Right cardiac atrium (tissue), 5 donors: ENCODE measurements around the gene LGI4. TPM values are rescaled to one million over a fixed set of nuclear protein-coding genes. Genes with fewer than 3 reads are reported as not detected.
"Not testable (repeated sequence)": the region's sequence is repeated elsewhere in the genome, so short reads cannot be mapped to it uniquely, and the experiment has no call there.

Experiments used
- ATAC-seq, 2 donors: fragments of 200-7000 bp; cut with Tn5 transposase; one replicate each; pipeline versions ENCODE4 v1.8.0 to v1.9.1; 2020; ENCODE audit warnings: moderate library complexity in 2 of 2, mild to moderate bottlenecking in 1 of 2
- DNase-seq, 3 donors: peaks; one replicate each; pipeline ENCODE4 v3.0.0-alpha.2; 2020
- H3K27ac ChIP-seq: one replicate; pipeline ENCODE4 v1.5.1; 2013; ENCODE audit warnings: mild to moderate bottlenecking, low read length, control low read depth, moderate library complexity
- H3K27me3 ChIP-seq: one replicate; pipeline ENCODE4 v1.6.1; 2013; ENCODE audit not compliant: control insufficient read depth, insufficient read depth
- H3K4me1 ChIP-seq: one replicate; pipeline ENCODE4 v1.6.1; 2013; ENCODE audit warnings: low read length; ENCODE audit not compliant: control insufficient read depth, insufficient read depth
- H3K4me3 ChIP-seq: one replicate; pipeline ENCODE4 v1.5.1; 2013; ENCODE audit warnings: low read length, control low read depth
- H3K9me3 ChIP-seq: one replicate; pipeline ENCODE4 v1.6.1; 2013; ENCODE audit warnings: low read length; ENCODE audit not compliant: control insufficient read depth
- WGBS: extraction: QIAGEN DNeasy Blood & Tissue Kit; methylation state at CpG from one replicate; pipeline ENCODE4 v1.1.7; 2013; 5-methylcytosine and 5-hydroxymethylcytosine counted together
- intact Hi-C, 4 donors: fragments of 100-400 bp; cut with DNase I; formaldehyde crosslinking; loops; one replicate each; pipeline versions ENCODE4 v1.11.0 to v1.14.0; 2022 to 2023
- polyA plus RNA-seq: library from polyadenylated mRNA; stranded (reverse); fragments of 200-250 nt; gene quantifications from one replicate; pipeline ENCODE4 v1.2.3, GENCODE V29; 2013
- total RNA-seq, 4 donors: library from RNA; stranded (reverse); fragmentation: NEBNext Ultra II Directional; extraction: Animal tissue kit (Norgen Biotek cat#: 25700); gene quantifications; one replicate each; pipeline ENCODE4 v1.2.1, GENCODE V29; 2021
- donor health status: healthy with polysubstance abuse.
- donor health status: DM: no; HTN: yes; CAD: no.
- donor health status: DM: no; HTN: no; CAD: no.
- donor health status: DM: no; HTN: yes; CAD: no; lungs with severe emphysema.
- donor health status: DM: yes; HTN: yes; CAD: no.

Gene LGI4
- total and polyA plus RNA-seq, 5 donors, result 25.0 to 40.9 (median 35.6) TPM

GRCh38 chr19:35159606-35160005 is 24.7 kb upstream of the LGI4 start:
- intact Hi-C loops, result loop anchor here in 1 of 4 donors (10.0 kb wide), 1 partner anchor 95 kb away; no protein-coding TSS in a partner anchor
- WGBS, result 91% methylated on average over 8 of the region's 8 CpGs
- Histone ChIP-seq H3K27me3 (no peaks in the 10 kb centered on the region), H3K27ac (no peak overlapping the region), H3K4me1 (no peaks in the 10 kb centered on the region), H3K9me3 (peaks cover 1% of the 10 kb centered on the region), H3K4me3 (no peak overlapping the region)
- ATAC-seq (no peak), DNase-seq (no peak)

GRCh38 chr19:35157431-35157830 is 22.6 kb upstream of the LGI4 start:
- intact Hi-C loops, result loop anchor here in 1 of 4 donors (10.0 kb wide), 1 partner anchor 97 kb away; no protein-coding TSS in a partner anchor
- Histone ChIP-seq H3K9me3 (peaks cover 1% of the 10 kb centered on the region), H3K27me3 (no peaks in the 10 kb centered on the region), H3K27ac (no peak overlapping the region), H3K4me3 (no peak overlapping the region), H3K4me1 (no peaks in the 10 kb centered on the region)
- no peak for DNase-seq
- ATAC-seq, result no peak
- 96% methylated on average over 4 of the region's 4 CpGs for WGBS

GRCh38 chr19:35156673-35157014 is 21.8 kb upstream of the LGI4 start:
- H3K4me3 ChIP-seq, result no peak overlapping the region
- intact Hi-C loops, result loop anchor here in 1 of 4 donors (10.0 kb wide), 1 partner anchor 98 kb away; no protein-coding TSS in a partner anchor
- WGBS, result 84% methylated on average over 7 of the region's 7 CpGs
- H3K9me3 ChIP-seq, result no peaks in the 10 kb centered on the region
- no peaks in the 10 kb centered on the region for H3K27me3 ChIP-seq
- no peak overlapping the region for H3K27ac ChIP-seq
- DNase-seq (no peak), ATAC-seq (no peak)
- no peaks in the 10 kb centered on the region for H3K4me1 ChIP-seq

DNA sequence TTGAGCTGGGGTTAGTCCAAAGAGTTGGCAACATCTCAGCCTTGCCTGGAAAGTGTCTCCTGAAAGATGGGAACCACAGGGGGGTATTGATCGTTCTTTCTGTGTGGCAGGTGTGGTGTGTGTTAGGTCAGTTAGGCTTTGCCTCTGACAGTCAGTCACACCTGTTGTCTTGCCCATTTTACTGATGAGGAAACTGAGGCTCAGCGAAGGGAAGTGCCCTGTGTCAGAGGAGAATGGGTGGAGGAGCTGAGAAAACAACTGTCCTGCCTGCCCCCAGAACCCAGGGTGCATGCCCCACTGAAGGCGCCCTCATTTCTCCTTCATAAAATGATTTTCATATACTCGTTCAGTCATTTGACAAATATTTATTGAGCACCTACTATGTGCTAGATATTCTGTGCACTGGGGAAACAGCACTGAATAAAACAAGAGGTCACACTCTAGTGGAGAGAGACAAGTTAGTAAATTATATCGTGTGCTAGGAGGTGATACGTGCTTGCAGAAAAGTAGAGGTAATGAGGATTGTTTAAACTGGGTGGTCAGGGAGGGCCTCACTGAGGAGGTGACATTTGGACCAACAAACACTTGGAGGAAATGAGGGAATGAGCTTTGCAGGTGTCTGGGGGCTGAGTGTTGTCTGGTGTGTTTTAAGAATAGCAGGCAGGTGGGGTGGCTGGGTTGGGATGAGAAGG is 21.3 kb upstream of the LGI4 start:
- intact Hi-C loops, result loop anchor here in 1 of 4 donors (10.0 kb wide), 1 partner anchor 99 kb away; no protein-coding TSS in a partner anchor
- Histone ChIP-seq H3K27me3 (no peaks in the 10 kb centered on the region), H3K4me3 (no peak overlapping the region), H3K9me3 (no peaks in the 10 kb centered on the region), H3K4me1 (no peaks in the 10 kb centered on the region), H3K27ac (no peak overlapping the region)
- no peak for DNase-seq
- 89% methylated on average over 6 of the region's 6 CpGs for WGBS
- no peak for ATAC-seq

- DNase-seq (peak in 1 of 3 donors; percentile 19), ATAC-seq (peak; percentile 6 to 17)
- Histone ChIP-seq H3K4me1 (no peaks in the 10 kb centered on the region), H3K27me3 (no peaks in the 10 kb centered on the region), H3K9me3 (no peaks in the 10 kb centered on the region), H3K27ac (no peak overlapping the region), H3K4me3 (peak overlapping the region; percentile 76)
- 10% methylated on average over 17 of the region's 17 CpGs for WGBS
- intact Hi-C loops, result loop anchor here in 1 of 4 donors (10.0 kb wide), 1 partner anchor 99 kb away; no protein-coding TSS in a partner anchor
Observed at GRCh38 chr19:35155441-35155840, 20.6 kb upstream of the LGI4 start.

DNA sequence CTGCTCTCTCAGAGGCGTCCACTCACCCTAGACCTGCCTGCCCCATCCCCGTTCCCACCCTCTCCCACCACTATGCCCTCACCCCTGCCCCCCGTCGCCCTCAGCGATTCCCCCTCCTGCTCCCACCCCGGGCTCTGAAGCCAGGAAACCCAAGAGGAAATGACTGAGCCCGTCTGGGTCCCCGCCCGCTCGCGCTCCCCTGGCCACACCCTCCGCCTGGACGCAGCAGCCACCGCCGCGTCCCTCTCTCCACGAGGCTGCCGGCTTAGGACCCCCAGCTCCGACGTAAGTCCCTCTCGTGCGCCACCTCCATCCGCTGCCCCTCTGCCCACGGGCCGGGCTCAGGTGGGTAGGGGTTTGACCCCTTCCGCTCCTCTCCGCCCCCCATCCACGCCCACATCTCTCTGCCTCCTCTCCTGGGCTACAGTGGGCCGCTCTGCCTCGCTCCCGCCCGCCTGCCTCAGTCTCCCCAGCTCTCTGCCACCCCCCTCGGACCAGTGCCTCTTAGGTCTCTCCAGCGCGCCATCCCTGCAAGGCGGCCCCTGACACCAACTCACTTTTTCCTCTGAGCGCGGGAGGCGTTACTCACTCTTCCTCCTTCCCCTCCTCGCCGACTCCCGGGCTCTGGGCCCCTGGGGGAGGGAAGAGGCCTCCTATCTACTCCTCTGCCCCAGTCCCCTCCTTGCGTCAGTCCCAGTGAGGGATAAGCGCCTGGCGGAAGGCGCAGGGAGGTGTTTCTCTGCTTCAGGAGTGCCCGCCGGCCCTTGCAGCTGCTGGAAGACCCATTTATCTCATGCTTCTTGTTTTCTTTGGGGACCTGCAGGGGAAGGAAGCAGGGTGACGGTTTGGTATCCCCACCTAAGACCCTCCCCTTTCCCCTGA is 19.9 kb upstream of the LGI4 start, which contains the start of gene FXYD5:
FXYD5 (plus strand) TSS at position 211 of the 882 bp plus-strand sequence. CDS start 816 bp downstream, outside the sequence.
- WGBS, result under 1% methylated on average over 49 of the region's 49 CpGs
- Histone ChIP-seq H3K4me1 (no peaks in the 10 kb centered on the region), H3K4me3 (peak within 1 kb of the TSS; percentile 76), H3K27me3 (no peaks in the 10 kb centered on the region), H3K27ac (peak within 1 kb of the TSS; percentile 70), H3K9me3 (no peaks in the 10 kb centered on the region)
- DNase-seq, result peak; percentile 79 to 87 (median 87)
- intact Hi-C loops, result loop anchor here in 1 of 4 donors (10.0 kb wide), 1 partner anchor 100 kb away; no protein-coding TSS in a partner anchor
- peak; percentile 91 to 93 for ATAC-seq

GRCh38 chr19:35153701-35154524 is 19.1 kb upstream of the LGI4 start:
- H3K4me3 ChIP-seq, result peak overlapping the region; percentile 76
- H3K4me1 ChIP-seq, result no peaks in the 10 kb centered on the region
- 1% methylated on average over 36 of the region's 36 CpGs for WGBS
- H3K27ac ChIP-seq, result no peak overlapping the region
- H3K27me3 ChIP-seq, result no peaks in the 10 kb centered on the region
- intact Hi-C loops, result loop anchor here in 1 of 4 donors (10.0 kb wide), 1 partner anchor 101 kb away; no protein-coding TSS in a partner anchor
- DNase-seq (peak; percentile 48 to 76 (median 75)), ATAC-seq (peak; percentile 35 to 55)
- no peaks in the 10 kb centered on the region for H3K9me3 ChIP-seq

DNA sequence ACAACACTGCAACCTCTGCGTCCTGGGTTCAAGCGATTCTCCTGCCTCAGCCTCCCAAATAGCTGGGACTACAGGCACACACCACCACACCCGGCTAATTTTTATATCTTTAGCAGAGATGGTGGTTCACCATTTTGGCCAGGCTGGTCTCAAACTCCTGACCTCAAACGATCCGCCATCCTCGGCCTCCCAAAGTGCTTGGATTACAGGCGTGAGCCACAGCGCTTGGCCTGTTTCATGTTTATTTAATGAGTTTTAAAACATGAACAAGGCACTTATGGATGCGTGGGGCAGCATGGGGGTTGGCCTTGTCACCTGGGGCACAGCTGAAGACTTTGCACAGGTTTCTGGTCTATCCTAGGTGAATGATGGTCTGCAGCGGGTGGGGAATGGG is 18.3 kb upstream of the LGI4 start:
- intact Hi-C loops, result loop anchor here in 1 of 4 donors (10.0 kb wide), 1 partner anchor 102 kb away; no protein-coding TSS in a partner anchor
- H3K27me3 ChIP-seq, H3K9me3 ChIP-seq, ATAC-seq, H3K27ac ChIP-seq, H3K4me1 ChIP-seq, H3K4me3 ChIP-seq, DNase-seq: not testable (repeated sequence)
- WGBS, result 70% methylated on average over 10 of the region's 10 CpGs

- ATAC-seq (no peak), DNase-seq (no peak)
- H3K27ac ChIP-seq, result no peak overlapping the region
- intact Hi-C loops, result loop anchor here in 1 of 4 donors (10.0 kb wide), 1 partner anchor 103 kb away; no protein-coding TSS in a partner anchor
- WGBS, result 82% methylated on average over 20 of the region's 20 CpGs
- no peaks in the 10 kb centered on the region for H3K9me3 ChIP-seq
- H3K4me3 ChIP-seq, result no peak overlapping the region
- H3K4me1 ChIP-seq, result no peaks in the 10 kb centered on the region
- no peaks in the 10 kb centered on the region for H3K27me3 ChIP-seq
Observed at GRCh38 chr19:35151273-35152065, 16.6 kb upstream of the LGI4 start.
